Measurements from ENCODE around the gene ARHGAP10.

The ARHGAP10 gene

DNA sequence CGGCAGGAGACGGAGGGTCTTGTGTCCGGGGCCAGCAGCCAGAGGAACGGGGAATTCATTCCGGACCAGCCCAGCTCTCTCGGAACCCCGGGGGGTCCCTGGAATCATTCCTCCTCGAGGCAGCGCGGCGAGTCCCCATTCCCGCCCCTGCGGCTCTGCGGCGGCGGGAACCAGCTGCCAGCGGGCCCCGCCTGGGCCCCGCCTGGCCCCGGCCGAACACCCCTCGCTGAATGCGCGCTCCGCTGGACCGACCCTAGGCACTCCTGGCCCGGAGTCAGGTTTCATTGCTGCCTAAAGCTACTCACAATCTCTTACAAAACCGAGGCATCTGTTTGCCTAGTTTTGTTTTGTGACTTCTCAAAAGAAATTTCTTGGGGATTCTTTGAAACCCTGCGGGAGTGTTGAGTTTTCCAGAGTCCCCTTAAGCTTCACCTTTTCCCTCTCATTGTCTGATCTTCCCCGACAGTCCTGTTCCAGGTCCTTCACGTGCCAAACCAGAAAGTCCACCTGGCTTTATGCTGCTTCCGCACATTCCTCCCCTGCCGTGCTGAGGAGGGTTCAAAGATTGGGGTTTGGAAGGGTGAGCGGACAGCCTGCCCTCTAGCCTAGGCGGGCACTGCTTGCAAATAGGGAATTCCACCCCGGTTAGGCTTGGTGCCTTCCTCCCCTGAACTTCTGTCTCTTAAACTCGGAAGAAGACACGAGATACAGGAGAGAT, 789 bp downstream of the ARHGAP10 start:
- DNase-seq (ENCODE audit: low spot score): no peak

DNA sequence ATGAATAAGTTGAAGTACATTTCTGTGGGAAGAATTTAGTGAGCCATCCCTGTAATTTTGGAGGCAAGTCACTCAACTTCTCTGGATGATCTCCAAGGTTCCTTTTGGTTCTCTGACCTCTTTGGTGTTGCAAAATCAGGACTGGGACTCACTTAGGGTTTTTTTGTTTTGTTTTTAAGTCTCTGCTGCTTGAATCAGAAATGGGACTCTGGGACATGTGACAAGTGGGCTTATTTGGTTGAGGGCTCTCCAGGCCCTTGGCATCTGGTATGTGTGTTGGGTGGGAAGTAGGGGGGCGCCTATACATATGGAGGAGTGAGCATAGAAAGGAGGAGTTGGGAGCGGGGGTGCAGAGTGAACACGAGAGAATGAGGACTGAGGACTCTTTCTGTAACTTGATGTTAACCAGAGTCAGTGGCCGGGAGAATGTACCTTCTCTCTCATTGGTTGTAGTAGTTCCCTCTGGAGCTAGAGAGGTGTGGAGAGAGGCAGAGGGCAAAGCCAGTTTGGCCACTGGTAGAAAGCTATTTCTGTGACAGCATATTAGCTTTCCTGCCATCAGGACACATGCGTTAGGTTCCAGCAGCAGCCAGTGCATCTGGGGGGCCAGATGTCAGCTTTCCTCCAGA, 1.9 kb downstream of the ARHGAP10 start:
- DNase-seq (ENCODE audit: low spot score): no peak

DNA sequence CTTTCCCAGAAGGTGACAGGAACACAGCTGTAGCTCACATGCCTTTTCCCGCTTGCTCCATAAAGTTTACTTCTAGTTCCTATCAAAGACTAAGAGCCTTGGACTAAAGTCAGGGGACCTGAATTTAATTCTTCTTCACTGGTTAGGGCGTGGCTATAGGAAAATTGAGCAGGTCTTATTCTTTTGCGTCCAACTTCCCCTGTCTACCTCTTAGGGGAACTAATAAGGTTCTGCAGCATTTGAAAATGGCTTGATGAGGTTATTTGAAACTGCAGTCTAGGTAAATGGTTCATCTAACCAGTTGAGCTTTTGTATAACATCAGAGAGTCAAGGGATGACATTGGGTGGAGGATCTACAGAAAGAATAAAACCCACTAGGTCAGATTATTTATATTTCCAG, 2.6 kb downstream of the ARHGAP10 start:
- DNase-seq (ENCODE audit: low spot score): no peak

DNA sequence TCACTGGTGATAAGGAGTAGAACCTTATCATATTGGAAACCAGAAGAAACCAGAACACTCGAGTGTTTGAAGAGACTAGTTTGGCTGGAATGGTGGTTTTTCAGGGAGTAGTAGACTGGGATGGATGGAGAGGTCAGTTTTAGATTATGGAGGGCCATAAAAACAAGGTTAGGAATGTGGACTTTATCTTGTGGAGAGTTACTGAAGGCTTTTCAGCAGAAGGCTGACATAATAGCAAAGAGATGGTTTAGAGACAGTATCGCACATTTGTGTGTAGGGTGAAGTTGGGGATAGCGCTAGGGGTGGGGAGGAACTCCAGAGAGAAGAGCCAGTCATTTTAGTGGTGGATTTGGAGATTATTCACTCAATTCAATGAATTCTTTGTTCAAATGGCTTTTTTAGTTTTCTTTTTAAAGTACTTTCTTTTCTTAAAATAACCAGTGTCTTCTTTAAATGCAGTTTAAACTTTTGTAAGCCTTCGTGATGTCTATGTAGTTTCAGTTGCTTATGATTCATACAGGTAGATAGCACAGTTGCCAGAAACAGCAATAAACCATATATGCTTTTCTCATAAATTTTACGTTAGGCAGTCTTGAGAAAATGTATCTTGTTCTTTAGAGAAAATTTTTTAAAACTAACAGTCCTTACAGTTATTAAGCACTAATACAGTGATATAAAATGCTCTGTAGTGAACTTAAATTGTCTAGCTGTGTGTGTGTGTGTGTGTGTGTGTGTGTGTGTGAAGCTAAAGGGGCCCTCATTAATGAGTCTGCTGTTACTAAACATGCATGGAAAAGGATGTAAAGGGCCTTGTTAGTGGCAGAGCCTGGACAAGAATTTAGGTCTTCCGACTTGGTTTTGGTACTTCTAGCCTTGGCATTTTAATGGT, 3.8 kb downstream of the ARHGAP10 start:
- peak; percentile 59 for DNase-seq (ENCODE audit: low spot score)

DNA sequence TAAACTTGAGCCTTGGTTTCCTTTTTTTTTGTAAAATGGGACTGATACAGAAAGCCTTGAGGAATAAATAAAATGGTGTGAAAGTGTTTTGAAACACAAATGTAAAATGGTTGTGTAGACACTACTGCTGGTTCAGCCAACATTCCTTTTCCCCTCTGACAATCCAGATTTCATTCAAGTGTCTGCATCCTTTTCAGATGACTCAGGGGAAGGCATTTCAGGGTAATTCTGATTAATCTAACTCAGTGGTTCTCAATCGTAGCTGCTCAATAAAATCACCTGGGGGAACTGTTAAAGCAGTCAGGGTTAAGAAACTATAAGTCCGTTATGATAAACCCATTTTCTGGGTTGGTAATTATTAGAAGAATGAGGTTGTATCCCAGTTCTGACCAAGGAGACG, 4.6 kb downstream of the ARHGAP10 start:
- no peak for DNase-seq (ENCODE audit: low spot score)

DNA sequence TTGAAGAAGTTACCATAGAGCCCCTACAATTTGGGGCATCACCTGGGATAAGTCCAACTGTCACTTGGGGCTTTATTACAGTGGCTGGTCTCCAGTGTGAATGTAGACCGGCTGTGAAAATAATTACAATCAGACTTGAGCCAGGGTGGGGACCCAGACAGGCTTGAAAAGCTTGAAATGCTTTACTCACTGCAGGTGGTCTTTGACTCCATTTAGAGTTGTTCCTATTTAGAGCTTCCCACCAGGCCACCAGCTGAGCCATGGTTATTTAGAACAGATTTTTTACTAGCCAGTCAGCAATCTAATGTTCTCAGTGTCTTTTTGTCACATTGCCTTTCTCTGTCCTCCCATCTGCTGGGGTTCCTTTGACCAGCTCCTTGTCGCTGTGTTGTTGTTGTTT, 5.7 kb downstream of the ARHGAP10 start:
- no peak for DNase-seq (ENCODE audit: low spot score)

DNA sequence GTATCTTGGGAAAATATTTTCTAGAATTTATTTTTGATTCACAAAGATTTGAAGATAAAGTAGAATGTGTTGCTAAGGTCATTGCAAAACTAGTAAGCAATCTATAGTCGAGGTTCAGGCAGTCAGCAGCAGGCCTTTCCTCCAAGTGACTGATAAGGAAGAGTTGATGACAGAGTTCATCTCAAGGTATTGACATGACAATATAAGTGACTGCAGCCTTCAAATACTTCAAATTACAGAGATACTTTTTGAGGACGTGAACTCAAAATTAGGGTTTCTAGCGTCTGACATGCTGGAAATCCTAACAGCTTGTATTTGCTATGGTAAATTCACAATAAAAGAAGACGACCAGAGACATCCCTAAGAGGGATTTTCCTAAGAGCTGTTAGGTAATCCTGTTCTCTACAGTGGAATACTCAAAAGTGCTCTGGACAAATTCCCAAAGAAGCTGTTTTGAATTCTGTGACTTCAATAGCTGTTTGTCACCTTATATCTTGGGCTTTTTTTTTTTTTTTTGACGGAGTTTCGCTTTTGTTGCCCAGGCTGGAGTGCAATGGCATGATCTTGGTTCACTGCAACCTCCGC, 7.4 kb downstream of the ARHGAP10 start:
- DNase-seq (ENCODE audit: low spot score): no peak

DNA sequence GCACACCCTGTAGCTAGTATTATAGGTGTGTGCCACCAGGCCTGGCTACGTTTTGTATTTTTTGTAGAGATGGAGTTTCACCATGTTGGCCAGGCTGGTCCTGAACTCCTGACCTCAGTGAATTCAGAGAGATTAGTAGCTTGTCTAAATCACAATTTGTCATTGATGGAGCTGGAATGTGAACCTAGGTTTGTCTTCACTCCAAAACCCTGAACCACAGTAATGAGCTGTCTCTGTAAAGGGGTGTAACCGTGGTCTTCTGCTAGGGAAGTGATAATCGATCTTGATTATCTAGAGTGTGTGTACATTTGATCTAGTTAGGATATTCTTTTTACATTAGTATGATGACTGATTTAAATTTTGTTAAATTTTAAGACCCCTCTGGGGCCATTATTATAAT, 8.3 kb downstream of the ARHGAP10 start:
- no peak for DNase-seq (ENCODE audit: low spot score)

DNA sequence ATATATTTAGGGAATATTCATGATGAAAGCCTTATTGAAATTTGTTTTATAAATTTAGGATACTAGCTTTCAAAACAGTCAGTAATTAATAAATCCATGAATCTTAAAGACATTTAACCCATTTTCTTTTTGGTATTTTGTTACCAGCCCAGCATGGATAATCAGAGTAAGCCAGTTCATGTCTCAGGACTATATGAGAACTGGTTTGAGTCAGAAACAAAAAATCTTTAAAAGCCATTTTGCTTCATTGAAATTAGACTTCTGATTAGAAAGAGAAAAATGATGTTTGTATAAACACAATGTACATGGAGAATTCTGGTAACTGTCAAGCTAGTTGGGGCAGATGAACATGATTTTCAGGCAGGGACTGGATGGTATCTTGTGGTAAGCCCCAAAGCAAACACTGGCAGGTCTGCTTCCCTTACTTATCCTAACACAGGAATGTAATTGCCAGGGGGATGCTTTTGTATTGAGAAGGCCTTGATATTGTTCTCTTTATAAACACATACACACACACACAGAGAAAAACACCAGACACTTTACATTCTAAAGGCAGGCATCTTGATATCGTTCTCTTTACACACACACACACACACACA, 9.4 kb downstream of the ARHGAP10 start:
- DNase-seq (ENCODE audit: low spot score): no peak

DNA sequence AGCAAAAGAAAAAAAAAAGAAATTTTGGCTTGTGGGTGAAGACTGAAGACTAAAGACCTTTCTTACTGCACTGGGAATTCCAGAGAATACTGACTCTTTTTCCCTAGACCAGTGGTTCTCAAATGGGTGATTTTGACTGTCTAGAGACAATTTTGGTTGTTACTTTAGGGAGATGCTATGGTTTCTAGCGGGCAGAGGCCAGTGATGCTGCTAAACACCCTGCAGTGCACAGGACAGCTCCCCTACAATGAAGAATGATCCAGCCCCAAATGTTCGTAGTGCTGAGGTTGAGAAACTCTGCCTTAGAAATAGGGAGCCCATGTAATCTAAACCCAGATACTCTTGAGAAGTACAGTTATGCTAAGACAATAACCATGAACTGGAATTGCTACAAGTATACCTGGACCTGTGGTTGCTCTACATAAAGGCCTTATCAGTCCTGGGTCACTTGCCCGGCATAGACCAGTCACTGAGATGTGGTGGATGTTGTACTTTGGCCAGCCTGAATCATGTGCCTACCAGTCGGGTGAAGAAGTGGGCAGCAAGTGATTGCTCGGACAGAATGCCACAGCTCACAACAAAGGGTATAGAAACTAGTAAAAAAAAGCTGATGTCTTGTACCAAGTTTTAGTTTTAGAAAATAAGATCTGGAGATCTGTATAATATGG, 16.0 kb downstream of the ARHGAP10 start:
- no peak for DNase-seq (ENCODE audit: low spot score)

DNA sequence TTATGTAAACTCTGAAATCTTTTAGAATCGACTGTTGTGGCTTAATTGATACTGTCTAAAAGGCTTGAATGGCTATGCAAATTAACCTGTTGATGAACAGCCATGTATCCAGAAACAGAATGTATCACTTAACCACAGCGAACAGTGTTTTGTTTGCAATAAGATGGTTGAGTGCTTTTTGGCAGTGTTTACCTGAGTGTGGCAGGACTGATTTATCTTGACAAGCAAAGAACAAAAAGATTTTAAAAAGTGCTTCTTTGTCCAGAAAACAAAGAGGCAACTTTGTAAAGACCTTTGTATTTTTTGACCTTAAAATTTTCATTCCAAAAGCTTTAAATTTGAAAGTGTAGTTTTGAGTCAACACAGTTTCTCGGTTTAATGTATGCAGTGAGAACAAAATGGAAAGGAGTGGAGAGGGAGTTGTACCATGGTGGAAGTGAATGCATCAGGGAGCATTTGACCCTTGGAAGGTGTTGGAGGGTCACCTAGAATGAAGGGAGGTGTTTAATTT, 18.0 kb downstream of the ARHGAP10 start:
- DNase-seq (ENCODE audit: low spot score): no peak

DNA sequence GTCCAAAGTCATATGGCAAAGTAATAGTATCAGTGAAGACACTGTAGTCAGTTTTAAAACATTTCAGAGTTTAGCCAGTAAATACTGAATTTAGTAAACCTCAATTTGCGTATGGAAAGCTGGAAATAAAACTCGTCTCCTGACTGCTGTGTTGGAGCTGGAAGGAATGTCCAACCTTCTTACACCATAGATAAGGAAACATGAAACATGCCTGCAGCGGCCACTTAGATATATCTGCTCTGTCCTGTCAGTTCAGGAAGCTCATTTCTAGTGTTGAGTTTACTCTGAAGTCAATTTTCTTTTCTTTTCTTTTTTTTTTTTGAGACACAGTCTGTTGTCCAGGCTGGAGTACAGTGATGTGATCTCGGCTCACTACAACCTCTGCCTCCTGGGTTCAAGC, 21.2 kb downstream of the ARHGAP10 start:
- no peak for DNase-seq (ENCODE audit: low spot score)

DNA sequence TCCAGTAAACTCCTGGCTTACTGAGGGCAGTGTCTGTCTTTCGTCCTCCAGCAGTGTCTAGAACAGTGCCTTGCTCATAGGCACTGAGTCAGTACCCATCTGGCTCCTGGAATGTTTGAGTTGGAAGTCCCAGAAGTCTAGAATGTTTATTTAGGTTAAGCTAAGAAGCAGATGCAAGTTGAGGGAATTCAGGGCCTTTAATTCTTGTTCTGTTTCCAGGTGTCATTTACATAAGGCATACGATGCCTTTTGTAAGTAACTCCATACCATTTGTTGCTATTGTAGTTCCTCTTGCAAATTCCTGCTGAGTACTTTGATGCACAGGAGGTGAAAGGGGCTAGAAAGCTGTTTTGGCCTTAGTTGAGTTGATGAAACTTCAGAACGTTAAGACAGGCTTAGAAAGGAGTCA, 22.2 kb downstream of the ARHGAP10 start:
- DNase-seq (ENCODE audit: low spot score): no peak

DNA sequence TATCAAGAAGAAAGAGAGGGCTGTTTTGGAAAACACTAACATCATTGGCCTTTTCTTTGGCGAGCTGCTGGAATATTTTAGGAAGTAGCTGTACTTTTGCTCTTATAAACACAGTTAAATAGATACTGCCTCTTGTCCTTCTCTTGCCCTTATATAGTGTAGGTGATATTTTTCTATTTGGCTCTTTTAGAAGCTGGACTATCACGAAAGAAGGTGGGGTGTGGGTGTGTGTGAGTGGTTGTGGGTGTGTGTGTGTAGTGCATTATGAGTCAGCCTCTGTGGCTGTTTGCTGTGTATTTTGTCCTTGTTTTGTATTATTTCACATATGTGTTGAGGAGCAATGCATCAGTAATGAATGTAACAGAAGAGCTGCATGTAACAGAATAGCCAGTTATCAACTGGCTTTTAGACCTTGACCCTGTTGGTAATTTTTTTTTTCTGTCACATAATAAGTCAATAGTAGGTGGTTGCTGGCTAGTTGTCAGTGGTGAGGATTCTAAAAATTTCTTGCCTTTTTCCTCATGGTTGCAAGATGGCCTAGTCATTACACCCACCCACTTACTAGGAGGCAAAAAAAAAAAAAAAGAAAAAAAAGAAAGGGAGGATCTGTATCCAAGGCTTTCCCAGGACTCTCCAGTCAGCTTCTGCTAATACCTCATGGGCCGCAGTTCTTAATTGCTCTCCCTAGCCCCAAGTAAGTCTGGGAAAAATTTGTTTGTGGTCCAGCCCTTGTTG, 23.8 kb downstream of the ARHGAP10 start:
- no peak for DNase-seq (ENCODE audit: low spot score)

DNA sequence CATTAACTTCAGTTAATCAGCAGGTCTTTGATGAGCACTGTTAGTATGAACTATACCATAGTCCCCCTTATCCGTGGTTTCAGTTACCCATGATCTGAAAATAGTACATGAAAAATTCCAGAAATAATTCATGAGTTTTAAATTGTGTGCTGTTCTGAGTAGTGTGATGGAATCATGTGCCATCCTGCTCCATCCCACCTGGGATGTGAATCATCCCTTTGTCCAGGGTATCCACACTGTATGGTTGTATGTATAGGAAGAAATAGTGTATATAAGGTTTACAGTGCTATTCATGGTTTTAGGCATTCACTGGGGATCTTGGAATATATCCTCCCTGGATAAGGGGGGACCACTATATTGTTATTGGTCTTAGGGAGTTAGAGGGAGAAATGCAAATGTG, 24.5 kb downstream of the ARHGAP10 start:
- no peak for DNase-seq (ENCODE audit: low spot score)

DNA sequence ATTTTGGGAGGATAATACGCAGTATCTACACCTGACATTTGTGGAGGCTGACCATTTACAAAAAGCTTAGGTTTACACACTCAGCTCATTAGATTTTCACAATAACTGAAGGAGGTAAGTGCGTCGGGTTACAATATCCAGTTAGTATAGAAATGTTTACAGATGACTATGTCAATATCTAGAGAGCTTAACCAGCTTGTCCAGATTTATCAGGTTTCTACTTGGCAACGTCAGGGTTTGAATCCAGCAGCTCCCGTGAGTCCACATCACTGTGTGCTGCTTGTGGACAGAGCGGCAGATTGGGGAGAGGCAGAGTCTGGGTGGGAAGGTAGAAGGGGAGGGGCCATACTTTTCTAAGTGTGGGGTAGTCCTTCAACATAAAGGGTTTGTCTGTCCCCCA, 28.3 kb downstream of the ARHGAP10 start:
- no peak for DNase-seq (ENCODE audit: low spot score)

DNA sequence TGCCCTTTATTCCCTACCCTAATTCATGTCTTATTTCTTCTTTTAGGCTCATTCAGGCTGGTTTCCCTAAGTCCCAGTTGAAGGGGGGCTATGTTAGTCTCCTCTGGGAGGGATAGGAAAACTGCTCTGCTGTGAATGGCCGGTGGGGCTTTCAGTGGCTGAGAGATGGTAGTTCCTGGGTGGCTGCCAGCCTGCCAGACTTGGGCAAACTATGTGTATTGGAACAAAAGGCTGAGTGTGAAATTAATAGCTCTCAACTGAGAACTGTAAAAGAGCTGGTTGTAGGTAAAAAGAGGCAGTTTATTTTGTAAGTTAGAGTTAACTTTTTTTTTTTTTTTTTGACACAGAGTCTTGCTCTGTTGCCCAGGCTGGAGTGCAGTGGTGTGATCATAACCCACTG, 28.8 kb downstream of the ARHGAP10 start:
- no peak for DNase-seq (ENCODE audit: low spot score)

DNA sequence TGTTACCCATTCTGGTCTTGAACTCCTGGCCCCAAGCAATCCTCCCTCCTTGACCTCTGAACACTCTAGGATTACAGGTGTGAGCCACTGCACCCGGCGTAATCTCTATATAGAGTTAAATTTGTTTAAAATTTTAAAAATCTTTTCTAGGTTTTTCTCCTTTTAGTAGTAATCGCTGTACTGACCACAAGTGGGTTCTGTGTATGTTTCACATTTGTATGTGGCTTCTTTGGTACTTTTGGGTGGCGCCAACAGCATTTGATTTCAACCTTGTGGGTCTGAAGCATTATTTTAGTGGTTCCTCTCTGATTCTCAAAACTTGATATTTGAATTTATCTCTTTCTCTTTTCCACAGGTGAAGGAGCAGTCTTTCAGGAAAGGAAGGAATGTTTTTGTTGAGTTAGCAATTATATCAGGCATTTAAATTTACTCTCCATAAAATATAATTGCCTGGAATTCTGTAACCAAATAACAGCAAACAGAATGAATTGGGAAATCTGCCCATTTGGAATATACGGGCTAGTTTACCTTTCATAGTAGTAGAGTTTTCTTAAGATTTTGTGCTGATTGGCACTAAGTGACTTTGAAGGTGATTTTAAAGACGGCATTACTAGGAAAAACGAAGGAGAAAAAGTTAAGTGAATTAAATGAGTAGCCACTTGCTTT, 29.5 kb downstream of the ARHGAP10 start:
- DNase-seq (ENCODE audit: low spot score): no peak

DNA sequence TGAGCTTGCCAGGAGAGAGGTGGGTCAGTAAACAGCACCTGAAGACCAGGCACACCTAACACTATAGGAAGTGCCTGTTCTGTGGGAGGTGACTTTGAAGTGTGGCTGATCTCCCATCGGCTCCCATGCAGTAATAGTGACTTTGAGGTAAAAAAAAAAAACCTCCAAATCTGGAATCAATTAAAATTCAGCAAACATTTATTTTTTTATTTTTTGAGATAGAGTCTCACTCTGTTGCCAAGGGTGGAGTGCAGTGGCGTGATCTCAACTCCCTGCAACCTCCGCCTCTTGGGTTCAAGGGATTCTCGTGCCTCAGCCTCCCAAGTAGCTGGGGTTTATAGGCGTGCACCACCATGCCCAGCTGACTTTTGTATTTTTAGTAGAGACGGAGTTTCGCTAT, 32.4 kb downstream of the ARHGAP10 start:
- DNase-seq (ENCODE audit: low spot score): no peak

DNA sequence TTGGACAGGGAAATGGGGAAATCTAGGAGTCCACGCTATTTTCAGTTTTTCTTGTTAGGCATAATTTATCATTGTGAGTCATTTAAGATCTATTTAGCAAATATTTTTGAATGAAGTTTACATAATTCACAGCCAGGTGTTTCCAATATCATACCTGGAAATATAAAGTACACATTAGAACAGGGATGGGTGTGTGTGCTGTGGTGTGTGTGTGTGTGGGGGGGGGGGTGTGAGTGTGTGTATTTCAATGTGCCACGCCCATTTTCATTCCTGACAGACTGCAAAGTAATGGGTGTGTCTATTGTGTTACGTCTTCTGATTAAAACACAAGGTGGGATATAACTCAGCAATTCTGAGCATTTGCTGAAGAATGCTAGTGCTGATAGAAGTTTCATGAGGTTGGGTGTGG, 33.2 kb downstream of the ARHGAP10 start:
- DNase-seq (ENCODE audit: low spot score): no peak

Data from HuH-7 (cell line).